Gastrocnemius medialis (tissue), 4 donors: ENCODE data around the gene CRB2. TPM values are rescaled to one million over a fixed set of nuclear protein-coding genes. Genes with fewer than 3 reads are reported as not detected.

Experiments
- ATAC-seq, 2 donors: fragments of 150-250 bp; one replicate each; pipeline ENCODE4 v1.9.1; 2016
- DNase-seq, 2 donors: peaks; one replicate each; pipeline ENCODE4 v3.0.0-alpha.2; 2019
- H3K27ac ChIP-seq, 4 donors: fragments of 200-600 bp; sonication (generic); 1 replicate in 1 of 4; 2 replicates in 3 of 4; pipeline ENCODE4 v1.5.1; 2016 to 2018; ENCODE audit warnings: mild to moderate bottlenecking in 2 of 4, moderate library complexity in 1 of 4
- H3K27me3 ChIP-seq, 3 donors: fragments of 200-600 bp; sonication (generic) in 2 of 3; 1 replicate in 1 of 3; 2 replicates in 2 of 3; pipeline versions ENCODE4 v1.5.1 to v1.6.0; 2016 to 2019; ENCODE audit warnings: mild to moderate bottlenecking in 1 of 3, moderate library complexity in 1 of 3
- H3K36me3 ChIP-seq, 2 donors: fragments of 200-600 bp; sonication (generic) in 1 of 2; one replicate each; pipeline ENCODE4 v1.5.1; 2017 to 2018
- H3K4me1 ChIP-seq, 2 donors: fragments of 200-600 bp; sonication (generic) in 1 of 2; one replicate each; pipeline ENCODE4 v1.5.1; 2016 to 2017; ENCODE audit warnings: mild to moderate bottlenecking in 2 of 2
- H3K4me3 ChIP-seq, 4 donors: fragments of 200-600 bp; sonication (generic) in 3 of 4; 1 replicate in 1 of 4; 2 replicates in 3 of 4; pipeline ENCODE4 v1.5.1; 2016 to 2019; ENCODE audit warnings: mild to moderate bottlenecking in 2 of 4
- H3K9me3 ChIP-seq, 3 donors: fragments of 200-600 bp; sonication (generic) in 2 of 3; 1 replicate in 1 of 3; 2 replicates in 2 of 3; pipeline ENCODE4 v1.5.1; 2016 to 2019
- CTCF ChIP-seq, 5 experiments: fragments of 450-650 bp in 3 of 5; fragments of 200-600 bp in 2 of 5; sonication (generic) in 2 of 5; IDR thresholded peaks in 4 of 5; conservative IDR thresholded peaks in 1 of 5; 1 replicate in 4 of 5; 2 replicates in 1 of 5; pipeline ENCODE4 v1.5.1; 2016 to 2019; ENCODE audit warnings: antibody characterized with exemption in 5 of 5, mild to moderate bottlenecking in 3 of 5, moderate library complexity in 3 of 5
- POLR2A ChIP-seq, 2 donors: fragments of 450-650 bp; IDR thresholded peaks; one replicate each; pipeline ENCODE4 v1.6.1; 2017; ENCODE audit warnings: antibody characterized with exemption in 2 of 2, mild to moderate bottlenecking in 2 of 2, moderate library complexity in 2 of 2
- in situ Hi-C, 4 donors: fragments of 200-750 bp; cut with MboI; loops; one replicate each; pipeline versions ENCODE4 v1.15.0 to v1.8.0; 2017; ENCODE audit warnings: low sequenced_read_pairs in 4 of 4
- intact Hi-C: fragments of 100-400 bp; cut with DNase I; formaldehyde crosslinking; loops from one replicate; pipeline ENCODE4 v1.15.1; 2023; ENCODE audit warnings: low total_unique reads
- total RNA-seq, 4 donors: library from RNA; depleted of rRNA; stranded (reverse); fragments of >200 nt; gene quantifications; one replicate each; pipeline versions ENCODE4 v1.1.0 to v1.2.3, GENCODE V29; 2016

The CRB2 gene
- total RNA-seq, 4 donors from 2014 or later, result not detected

- Histone ChIP-seq H3K27me3 (no peaks in the 10 kb centered on the region), H3K4me1 (no peaks in the 10 kb centered on the region), H3K9me3 (no peaks in the 10 kb centered on the region), H3K36me3 (no peaks in the 10 kb centered on the region), H3K27ac (no peak overlapping the region), H3K4me3 (no peak overlapping the region)
- no peak for TF ChIP-seq CTCF (IDR thresholded peaks at IDR 0.05 in 4 of 5, conservative IDR thresholded peaks at IDR 0.05 in 1 of 5)
- no peak for TF ChIP-seq POLR2A (IDR thresholded peaks at IDR 0.05)
- no peak for DNase-seq
- ATAC-seq, result no peak
- in situ Hi-C loops, result loop anchor here in 1 of 4 donors (25.0 kb wide), 1 partner anchor 900 kb away; no protein-coding TSS in a partner anchor
- intact Hi-C loops, result no loop called here
These were observed 5.9 kb downstream of the CRB2 start for GRCh38 chr9:123361731-123362510.

GRCh38 chr9:123362856-123363255, 6.9 kb downstream of the CRB2 start:
- no peaks in the 10 kb centered on the region for H3K36me3 ChIP-seq
- in situ Hi-C loops, result loop anchor here in 1 of 4 donors (25.0 kb wide), 1 partner anchor 901 kb away; no protein-coding TSS in a partner anchor
- TF ChIP-seq CTCF (IDR thresholded peaks at IDR 0.05 in 4 of 5, conservative IDR thresholded peaks at IDR 0.05 in 1 of 5), result no peak
- H3K27ac ChIP-seq, result no peak overlapping the region
- ATAC-seq (no peak), DNase-seq (no peak)
- intact Hi-C loops, result no loop called here
- no peaks in the 10 kb centered on the region for H3K27me3 ChIP-seq
- no peaks in the 10 kb centered on the region for H3K9me3 ChIP-seq
- H3K4me3 ChIP-seq, result no peak overlapping the region
- H3K4me1 ChIP-seq, result no peaks in the 10 kb centered on the region

- in situ Hi-C loops (loop anchor here in 1 of 4 donors (25.0 kb wide), 1 partner anchor 902 kb away; no protein-coding TSS in a partner anchor), intact Hi-C loops (no loop called here)
- H3K9me3 ChIP-seq, result no peaks in the 10 kb centered on the region
- H3K27me3 ChIP-seq, result peaks cover 0 to 5% (median 3%) of the 10 kb centered on the region in 3 donors
- no peak overlapping the region for H3K4me3 ChIP-seq
- H3K27ac ChIP-seq, result no peak overlapping the region
- no peak for DNase-seq
- H3K36me3 ChIP-seq, result no peaks in the 10 kb centered on the region
- TF ChIP-seq CTCF (IDR thresholded peaks at IDR 0.05 in 4 of 5, conservative IDR thresholded peaks at IDR 0.05 in 1 of 5), result no peak
- no peak for TF ChIP-seq POLR2A (IDR thresholded peaks at IDR 0.05)
- ATAC-seq, result no peak
- no peaks in the 10 kb centered on the region for H3K4me1 ChIP-seq
These were observed 8.3 kb downstream of the CRB2 start for GRCh38 chr9:123364241-123364824.

- no peaks in the 10 kb centered on the region for H3K9me3 ChIP-seq
- H3K36me3 ChIP-seq, result no peaks in the 10 kb centered on the region
- no peak overlapping the region for H3K27ac ChIP-seq
- H3K4me1 ChIP-seq, result no peaks in the 10 kb centered on the region
- DNase-seq (no peak), ATAC-seq (no peak)
- intact Hi-C loops (no loop called here), in situ Hi-C loops (loop anchor here in 1 of 4 donors (25.0 kb wide), 1 partner anchor 903 kb away; no protein-coding TSS in a partner anchor)
- peaks cover 0 to 6% (median 5%) of the 10 kb centered on the region in 3 donors for H3K27me3 ChIP-seq
- no peak overlapping the region for H3K4me3 ChIP-seq
- TF ChIP-seq CTCF (IDR thresholded peaks at IDR 0.05 in 4 of 5, conservative IDR thresholded peaks at IDR 0.05 in 1 of 5) (no peak), POLR2A (IDR thresholded peaks at IDR 0.05) (no peak)
These were observed 9.4 kb downstream of the CRB2 start for GRCh38 chr9:123365287-123365880.
